ENCODE data around the gene SMAD3.

DNA sequence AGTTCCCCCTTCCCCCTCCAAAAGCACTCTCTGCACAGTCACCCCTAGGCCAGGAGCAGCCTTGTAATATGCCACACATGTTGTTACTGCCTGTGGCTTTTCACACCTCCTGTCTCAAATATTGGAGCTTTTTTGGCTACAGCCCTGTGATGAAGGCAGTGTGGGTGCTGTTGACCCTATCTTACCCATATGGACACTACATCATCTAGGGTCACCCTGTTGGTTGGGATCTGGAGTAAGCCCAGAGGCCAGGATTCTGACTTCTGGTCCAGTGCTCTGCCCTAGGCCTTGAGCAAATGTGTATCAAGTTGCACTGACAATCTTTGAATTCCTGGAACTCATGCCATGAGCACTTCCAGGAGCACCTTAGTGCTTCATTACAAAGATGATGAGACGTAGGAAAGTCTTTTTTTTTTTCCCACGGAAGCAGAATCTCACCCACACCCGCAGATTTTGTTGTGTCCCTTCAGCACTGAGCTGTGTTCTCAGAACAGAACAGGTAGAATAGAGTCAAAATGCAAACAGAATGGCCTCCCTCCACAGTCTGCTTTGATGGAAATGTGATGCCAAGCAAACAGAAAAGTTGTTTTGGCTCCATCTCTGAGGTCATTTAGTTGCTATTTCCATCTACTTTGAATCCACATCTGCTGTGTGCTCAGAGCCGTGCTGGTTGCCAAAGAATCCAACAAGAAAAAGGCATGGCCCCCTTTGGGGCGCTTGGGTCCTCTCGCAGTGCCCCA lies 49.6 kb downstream of the SMAD3 start:
- TF ChIP-seq, protein P1, sequence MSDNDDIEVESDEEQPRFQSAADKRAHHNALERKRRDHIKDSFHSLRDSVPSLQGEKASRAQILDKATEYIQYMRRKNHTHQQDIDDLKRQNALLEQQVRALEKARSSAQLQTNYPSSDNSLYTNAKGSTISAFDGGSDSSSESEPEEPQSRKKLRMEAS (IDR thresholded peaks at IDR 0.05) = no peak
- TF ChIP-seq RAD21 (IDR thresholded peaks at IDR 0.05) (no peak), HNF4G (IDR thresholded peaks at IDR 0.05) (no peak), GABPA (IDR thresholded peaks at IDR 0.05 in 1 of 2, conservative IDR thresholded peaks at IDR 0.05 in 1 of 2) (no peak), SP1 (IDR thresholded peaks at IDR 0.05) (no peak)
- TF ChIP-seq, protein P2, sequence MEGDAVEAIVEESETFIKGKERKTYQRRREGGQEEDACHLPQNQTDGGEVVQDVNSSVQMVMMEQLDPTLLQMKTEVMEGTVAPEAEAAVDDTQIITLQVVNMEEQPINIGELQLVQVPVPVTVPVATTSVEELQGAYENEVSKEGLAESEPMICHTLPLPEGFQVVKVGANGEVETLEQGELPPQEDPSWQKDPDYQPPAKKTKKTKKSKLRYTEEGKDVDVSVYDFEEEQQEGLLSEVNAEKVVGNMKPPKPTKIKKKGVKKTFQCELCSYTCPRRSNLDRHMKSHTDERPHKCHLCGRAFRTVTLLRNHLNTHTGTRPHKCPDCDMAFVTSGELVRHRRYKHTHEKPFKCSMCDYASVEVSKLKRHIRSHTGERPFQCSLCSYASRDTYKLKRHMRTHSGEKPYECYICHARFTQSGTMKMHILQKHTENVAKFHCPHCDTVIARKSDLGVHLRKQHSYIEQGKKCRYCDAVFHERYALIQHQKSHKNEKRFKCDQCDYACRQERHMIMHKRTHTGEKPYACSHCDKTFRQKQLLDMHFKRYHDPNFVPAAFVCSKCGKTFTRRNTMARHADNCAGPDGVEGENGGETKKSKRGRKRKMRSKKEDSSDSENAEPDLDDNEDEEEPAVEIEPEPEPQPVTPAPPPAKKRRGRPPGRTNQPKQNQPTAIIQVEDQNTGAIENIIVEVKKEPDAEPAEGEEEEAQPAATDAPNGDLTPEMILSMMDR (IDR thresholded peaks at IDR 0.05; ENCODE audit: low read depth, low read length, missing input control) = no peak
- TF ChIP-seq, protein P3, sequence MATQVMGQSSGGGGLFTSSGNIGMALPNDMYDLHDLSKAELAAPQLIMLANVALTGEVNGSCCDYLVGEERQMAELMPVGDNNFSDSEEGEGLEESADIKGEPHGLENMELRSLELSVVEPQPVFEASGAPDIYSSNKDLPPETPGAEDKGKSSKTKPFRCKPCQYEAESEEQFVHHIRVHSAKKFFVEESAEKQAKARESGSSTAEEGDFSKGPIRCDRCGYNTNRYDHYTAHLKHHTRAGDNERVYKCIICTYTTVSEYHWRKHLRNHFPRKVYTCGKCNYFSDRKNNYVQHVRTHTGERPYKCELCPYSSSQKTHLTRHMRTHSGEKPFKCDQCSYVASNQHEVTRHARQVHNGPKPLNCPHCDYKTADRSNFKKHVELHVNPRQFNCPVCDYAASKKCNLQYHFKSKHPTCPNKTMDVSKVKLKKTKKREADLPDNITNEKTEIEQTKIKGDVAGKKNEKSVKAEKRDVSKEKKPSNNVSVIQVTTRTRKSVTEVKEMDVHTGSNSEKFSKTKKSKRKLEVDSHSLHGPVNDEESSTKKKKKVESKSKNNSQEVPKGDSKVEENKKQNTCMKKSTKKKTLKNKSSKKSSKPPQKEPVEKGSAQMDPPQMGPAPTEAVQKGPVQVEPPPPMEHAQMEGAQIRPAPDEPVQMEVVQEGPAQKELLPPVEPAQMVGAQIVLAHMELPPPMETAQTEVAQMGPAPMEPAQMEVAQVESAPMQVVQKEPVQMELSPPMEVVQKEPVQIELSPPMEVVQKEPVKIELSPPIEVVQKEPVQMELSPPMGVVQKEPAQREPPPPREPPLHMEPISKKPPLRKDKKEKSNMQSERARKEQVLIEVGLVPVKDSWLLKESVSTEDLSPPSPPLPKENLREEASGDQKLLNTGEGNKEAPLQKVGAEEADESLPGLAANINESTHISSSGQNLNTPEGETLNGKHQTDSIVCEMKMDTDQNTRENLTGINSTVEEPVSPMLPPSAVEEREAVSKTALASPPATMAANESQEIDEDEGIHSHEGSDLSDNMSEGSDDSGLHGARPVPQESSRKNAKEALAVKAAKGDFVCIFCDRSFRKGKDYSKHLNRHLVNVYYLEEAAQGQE (IDR thresholded peaks at IDR 0.05) = no peak
- TF ChIP-seq, protein P4, sequence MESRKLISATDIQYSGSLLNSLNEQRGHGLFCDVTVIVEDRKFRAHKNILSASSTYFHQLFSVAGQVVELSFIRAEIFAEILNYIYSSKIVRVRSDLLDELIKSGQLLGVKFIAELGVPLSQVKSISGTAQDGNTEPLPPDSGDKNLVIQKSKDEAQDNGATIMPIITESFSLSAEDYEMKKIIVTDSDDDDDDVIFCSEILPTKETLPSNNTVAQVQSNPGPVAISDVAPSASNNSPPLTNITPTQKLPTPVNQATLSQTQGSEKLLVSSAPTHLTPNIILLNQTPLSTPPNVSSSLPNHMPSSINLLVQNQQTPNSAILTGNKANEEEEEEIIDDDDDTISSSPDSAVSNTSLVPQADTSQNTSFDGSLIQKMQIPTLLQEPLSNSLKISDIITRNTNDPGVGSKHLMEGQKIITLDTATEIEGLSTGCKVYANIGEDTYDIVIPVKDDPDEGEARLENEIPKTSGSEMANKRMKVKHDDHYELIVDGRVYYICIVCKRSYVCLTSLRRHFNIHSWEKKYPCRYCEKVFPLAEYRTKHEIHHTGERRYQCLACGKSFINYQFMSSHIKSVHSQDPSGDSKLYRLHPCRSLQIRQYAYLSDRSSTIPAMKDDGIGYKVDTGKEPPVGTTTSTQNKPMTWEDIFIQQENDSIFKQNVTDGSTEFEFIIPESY (IDR thresholded peaks at IDR 0.05) = no peak

Measured in liver (tissue), 3 donors.